NCI-H1930 (cell line): ENCODE data around the gene DVL1.

ENCODE experiments used
- DNase-seq, 2 experiments: peaks; one replicate each; lab custom pipeline; 2025; lab: John Stamatoyannopoulos, UW

Gene DVL1

GRCh38 chr1:1341549-1342021, 7.6 kb downstream of the DVL1 start:
- DNase-seq: no peak

- no peak for DNase-seq
These were observed 8.2 kb downstream of the DVL1 start for GRCh38 chr1:1340791-1341548.

GRCh38 chr1:1340185-1340584, 9.0 kb downstream of the DVL1 start:
- no peak for DNase-seq

- DNase-seq: no peak
These were observed 10.9 kb downstream of the DVL1 start for GRCh38 chr1:1338278-1338677.

GRCh38 chr1:1337793-1338147, 11.4 kb downstream of the DVL1 start:
- no peak for DNase-seq

- no peak for DNase-seq
These were observed 12.1 kb downstream of the DVL1 start for GRCh38 chr1:1336931-1337792.

GRCh38 chr1:1336446-1336845, 12.8 kb downstream of the DVL1 start:
- DNase-seq: no peak

- DNase-seq: no peak
These were observed 13.4 kb downstream of the DVL1 start for GRCh38 chr1:1335792-1336248.

GRCh38 chr1:1335283-1335682, 13.9 kb downstream of the DVL1 start:
- no peak for DNase-seq

- no peak for DNase-seq
These were observed 14.4 kb downstream of the DVL1 start for GRCh38 chr1:1334835-1335234.

GRCh38 chr1:1333551-1334241, 15.5 kb downstream of the DVL1 start:
- DNase-seq: no peak

GRCh38 chr1:1332774-1333480, 16.3 kb downstream of the DVL1 start:
- no peak for DNase-seq

GRCh38 chr1:1332031-1332755, 17.0 kb downstream of the DVL1 start:
- no peak for DNase-seq

- no peak for DNase-seq
These were observed 17.9 kb downstream of the DVL1 start, which contains the start of gene TAS1R3 for GRCh38 chr1:1331068-1331965. Gene TAS1R3, plus strand, starts transcription at chr1:1331280. Its CDS starts 66 bp downstream, at chr1:1331346.

GRCh38 chr1:1330366-1331067, 18.7 kb downstream of the DVL1 start:
- DNase-seq: no peak

- DNase-seq: no peak
These were observed 19.7 kb downstream of the DVL1 start for GRCh38 chr1:1329304-1330210.

- DNase-seq: no peak
These were observed 21.0 kb downstream of the DVL1 start for GRCh38 chr1:1328254-1328653.

GRCh38 chr1:1327291-1327690, 21.9 kb downstream of the DVL1 start:
- DNase-seq: no peak
